ENCODE data around the gene GATA6.

DNA sequence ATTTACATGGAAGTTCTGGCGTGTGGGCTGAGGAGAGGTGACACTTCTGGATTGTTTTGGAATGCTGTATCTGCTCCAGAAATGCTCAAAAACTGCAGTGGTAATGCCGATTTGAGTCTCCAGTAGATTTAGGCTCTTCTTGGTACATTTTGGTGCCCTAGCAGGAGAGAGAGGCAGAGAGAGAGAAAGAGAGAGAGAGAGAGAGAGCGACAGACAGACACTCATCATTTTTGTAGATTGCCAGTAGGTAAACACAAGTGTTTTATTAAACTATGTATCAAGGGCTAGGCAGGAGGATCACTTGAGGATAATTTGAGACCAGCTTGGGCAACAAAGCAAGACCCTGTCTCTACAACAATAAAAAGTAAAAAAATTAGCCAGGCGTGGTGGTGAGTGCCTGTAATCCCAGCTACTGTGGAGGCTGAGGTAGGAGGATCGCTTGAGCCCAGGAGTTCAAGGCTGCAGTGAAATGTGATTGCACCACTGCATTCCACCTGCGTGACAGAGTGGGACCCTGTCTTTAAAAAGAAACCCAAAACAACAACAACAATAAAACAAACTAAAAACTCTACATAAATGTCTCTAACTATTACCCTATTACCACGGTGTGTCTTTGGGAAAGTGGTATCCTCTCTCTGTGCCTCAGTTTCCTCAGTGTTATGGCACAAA, 60.2 kb downstream of the GATA6 start:
- TF ChIP-seq POLR2AphosphoS5 (IDR thresholded peaks at IDR 0.05; ENCODE audit: low read depth, low read length) (no peak), REST (IDR thresholded peaks at IDR 0.05; ENCODE audit: insufficient read depth in 1 of 2, low read depth in 2 of 2, low read length in 2 of 2) (no peak), SIN3A (IDR thresholded peaks at IDR 0.05; ENCODE audit: borderline replicate concordance, insufficient read depth, low read length) (no peak), FOXP2 (optimal IDR thresholded peaks at IDR 0.05; ENCODE audit: borderline replicate concordance, extremely low read depth, extremely low read length, insufficient read depth) (no peak)
